C4-2B (cell line): ENCODE results near the gene SLC8A1.

Experiments
- ZFX ChIP-seq: fragments of 450-650 bp; IDR thresholded peaks from 2 replicates; pipeline ENCODE4 v1.6.1; 2017
- TF ChIP-seq, protein P1 (sequence below): fragments of 450-650 bp; conservative IDR thresholded peaks from 2 replicates; pipeline ENCODE4 v1.5.1; 2017; ENCODE audit warnings: mild to moderate bottlenecking

DNA sequence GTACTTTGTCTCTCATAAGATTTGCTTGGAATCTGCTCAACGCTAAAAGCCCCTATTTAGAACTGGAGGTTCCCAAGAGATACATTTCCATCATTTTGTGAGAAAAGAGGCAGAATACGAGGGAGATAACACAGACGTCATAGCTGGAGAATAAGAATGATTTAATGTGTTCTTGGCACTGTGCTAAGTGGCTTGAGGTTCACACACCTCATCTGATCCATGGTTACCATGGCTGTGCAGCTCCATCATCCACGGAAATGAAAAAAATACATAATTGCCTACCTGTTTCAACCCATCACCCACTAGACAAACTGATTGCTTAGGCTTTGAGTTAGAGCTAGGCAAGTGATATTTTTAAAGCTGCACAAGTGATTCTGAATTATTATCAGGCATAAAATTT lies 227.6 kb downstream of the SLC8A1 start:
- TF ChIP-seq, protein P1, sequence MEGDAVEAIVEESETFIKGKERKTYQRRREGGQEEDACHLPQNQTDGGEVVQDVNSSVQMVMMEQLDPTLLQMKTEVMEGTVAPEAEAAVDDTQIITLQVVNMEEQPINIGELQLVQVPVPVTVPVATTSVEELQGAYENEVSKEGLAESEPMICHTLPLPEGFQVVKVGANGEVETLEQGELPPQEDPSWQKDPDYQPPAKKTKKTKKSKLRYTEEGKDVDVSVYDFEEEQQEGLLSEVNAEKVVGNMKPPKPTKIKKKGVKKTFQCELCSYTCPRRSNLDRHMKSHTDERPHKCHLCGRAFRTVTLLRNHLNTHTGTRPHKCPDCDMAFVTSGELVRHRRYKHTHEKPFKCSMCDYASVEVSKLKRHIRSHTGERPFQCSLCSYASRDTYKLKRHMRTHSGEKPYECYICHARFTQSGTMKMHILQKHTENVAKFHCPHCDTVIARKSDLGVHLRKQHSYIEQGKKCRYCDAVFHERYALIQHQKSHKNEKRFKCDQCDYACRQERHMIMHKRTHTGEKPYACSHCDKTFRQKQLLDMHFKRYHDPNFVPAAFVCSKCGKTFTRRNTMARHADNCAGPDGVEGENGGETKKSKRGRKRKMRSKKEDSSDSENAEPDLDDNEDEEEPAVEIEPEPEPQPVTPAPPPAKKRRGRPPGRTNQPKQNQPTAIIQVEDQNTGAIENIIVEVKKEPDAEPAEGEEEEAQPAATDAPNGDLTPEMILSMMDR, result no peak
- no peak for TF ChIP-seq ZFX
